B cell (primary cell): ENCODE measurements around the gene DHX15. TPM values are rescaled to one million over a fixed set of nuclear protein-coding genes. Genes with fewer than 3 reads are reported as not detected.

Experiments used
- ATAC-seq: fragments of 200-7000 bp; cut with Tn5 transposase; one replicate; pipeline ENCODE4 v1.10.0; 2021; ENCODE audit warnings: low read depth, mild to moderate bottlenecking, moderate number of reproducible peaks, moderate library complexity
- CTCF ChIA-PET: fragments of 350-600 bp; sonication (Branson Sonifier 250); formaldehyde crosslinking; loops from one replicate; lab custom pipeline; 2021; ENCODE audit warnings: antibody characterized with exemption, inconsistent platforms; lab: Charles Lee
- POLR2A ChIA-PET: fragments of 350-600 bp; sonication (Branson Sonifier 250); formaldehyde crosslinking; loops from one replicate; lab custom pipeline; 2021; ENCODE audit warnings: antibody characterized with exemption; lab: Charles Lee
- DNase-seq: peaks from one replicate; pipeline ENCODE4 v3.0.0; 2013
- H2AFZ ChIP-seq: 2 replicates; pipeline ENCODE4 v1.6.1; 2012; ENCODE audit warnings: mild to moderate bottlenecking, low read depth, low read length; ENCODE audit not compliant: insufficient read depth, poor library complexity, severe bottlenecking
- H3K27ac ChIP-seq, 2 donors: 1 replicate in 1 of 2; 2 replicates in 1 of 2; pipeline ENCODE4 v1.5.1; 2012 to 2013; ENCODE audit warnings: low read length in 2 of 2, mild to moderate bottlenecking in 2 of 2, moderate library complexity in 1 of 2
- H3K27me3 ChIP-seq, 4 experiments: fragments of 200-600 bp in 1 of 4; sonication (generic) in 1 of 4; replicated peaks in 1 of 4; 1 replicate in 2 of 4; 2 replicates in 2 of 4; pipeline versions ENCODE4 v1.6.1 to v1.7.0; 2013 to 2016; ENCODE audit warnings: low read length in 3 of 4, mild to moderate bottlenecking in 2 of 4, mixed read lengths in 1 of 4, moderate library complexity in 1 of 4; ENCODE audit not compliant: insufficient read depth in 4 of 4, control insufficient read depth in 3 of 4; ENCODE audit errors: control extremely low read depth in 1 of 4
- H3K36me3 ChIP-seq, 2 experiments: replicated peaks in 1 of 2; 1 replicate in 1 of 2; 2 replicates in 1 of 2; pipeline versions ENCODE4 v1.6.1 to v1.7.1; 2013; ENCODE audit warnings: low read length in 1 of 2; ENCODE audit not compliant: insufficient read depth in 2 of 2, control insufficient read depth in 1 of 2; ENCODE audit errors: control extremely low read depth in 1 of 2, extremely low read depth in 1 of 2
- H3K4me1 ChIP-seq, 2 donors: fragments of 200-600 bp in 1 of 2; sonication (generic) in 1 of 2; 1 replicate in 1 of 2; 2 replicates in 1 of 2; pipeline versions ENCODE4 v1.5.1 to v1.6.1; 2013 to 2017; ENCODE audit warnings: low read length in 2 of 2; ENCODE audit not compliant: control insufficient read depth in 2 of 2, insufficient read depth in 2 of 2
- H3K4me2 ChIP-seq: replicated peaks from 2 replicates; pipeline ENCODE3; 2012; ENCODE audit warnings: mild to moderate bottlenecking, low read depth, low read length; ENCODE audit not compliant: poor library complexity, severe bottlenecking
- H3K4me3 ChIP-seq, 5 experiments: fragments of 200-600 bp in 1 of 5; sonication (generic) in 1 of 5; 1 replicate in 3 of 5; 2 replicates in 2 of 5; pipeline versions ENCODE4 v1.5.1 to v1.7.0; 2011 to 2016; ENCODE audit warnings: low read length in 4 of 5, mild to moderate bottlenecking in 4 of 5, low read depth in 2 of 5, control low read depth in 1 of 5, moderate library complexity in 1 of 5; ENCODE audit not compliant: insufficient read depth in 1 of 5; ENCODE audit errors: control extremely low read depth in 1 of 5, extremely low read depth in 1 of 5
- H3K79me2 ChIP-seq: fragments of 200-600 bp; sonication (generic); one replicate; pipeline ENCODE4 v1.6.0; 2016; ENCODE audit warnings: low read length; ENCODE audit not compliant: control insufficient read depth, insufficient read depth
- H3K9ac ChIP-seq: fragments of 200-600 bp; sonication (generic); 2 replicates; pipeline ENCODE4 v1.6.1; 2017; ENCODE audit warnings: mild to moderate bottlenecking, low read length, moderate library complexity
- H3K9me3 ChIP-seq, 3 donors: one replicate each; pipeline versions ENCODE4 v1.6.1 to v1.7.1; 2013; ENCODE audit warnings: low read length in 2 of 3; ENCODE audit not compliant: control insufficient read depth in 2 of 3, insufficient read depth in 1 of 3; ENCODE audit errors: control extremely low read depth in 1 of 3
- H4K20me1 ChIP-seq: 2 replicates; pipeline ENCODE4 v1.6.0; 2012; ENCODE audit warnings: mild to moderate bottlenecking, low read length; ENCODE audit not compliant: insufficient read depth, control insufficient read depth, poor library complexity, severe bottlenecking
- H3K27ac Mint-ChIP-seq: one replicate; pipeline ENCODE4 v1.8.0; 2021; ENCODE audit warnings: mixed read lengths
- H3K27me3 Mint-ChIP-seq: one replicate; pipeline ENCODE4 v1.8.0; 2021; ENCODE audit warnings: mixed read lengths
- H3K4me1 Mint-ChIP-seq: one replicate; pipeline ENCODE4 v1.8.0; 2021; ENCODE audit warnings: mixed read lengths
- H3K4me3 Mint-ChIP-seq: one replicate; pipeline ENCODE4 v1.8.0; 2021; ENCODE audit warnings: mixed read lengths
- H3K9me3 Mint-ChIP-seq: one replicate; pipeline ENCODE4 v1.8.0; 2022; ENCODE audit warnings: mixed read lengths; ENCODE audit not compliant: insufficient read depth
- CTCF ChIP-seq: fragments of 200-600 bp; IDR thresholded peaks from one replicate; pipeline ENCODE4 v1.8.0; 2022; ENCODE audit warnings: antibody characterized with exemption, mild to moderate bottlenecking
- EZH2 ChIP-seq: IDR thresholded peaks from 2 replicates; pipeline ENCODE4 v1.6.1; 2012; ENCODE audit warnings: borderline replicate concordance, low read depth, mild to moderate bottlenecking, moderate library complexity, low read length; ENCODE audit not compliant: insufficient read depth, poor library complexity, severe bottlenecking
- WGBS: methylation state at CpG from one replicate; pipeline ENCODE4 v1.1.5; 2013; ENCODE audit warnings: missing lambda C conversion rate; ENCODE audit not compliant: insufficient coverage; 5-methylcytosine and 5-hydroxymethylcytosine counted together
- intact Hi-C: fragments of 100-400 bp; cut with micrococcal nuclease; formaldehyde crosslinking; loops from one replicate; pipeline ENCODE4 v1.10.0; 2022
- polyA plus RNA-seq: library from polyadenylated mRNA; depleted of rRNA; stranded (reverse); fragments of >200 nt; gene quantifications from 2 replicates; pipeline ENCODE4 v1.2.3, GENCODE V29; 2012
- total RNA-seq, 2 donors: library from RNA; stranded (reverse); fragments of 120-200 nt in 1 of 2; gene quantifications; 1 replicate in 1 of 2; 2 replicates in 1 of 2; pipeline versions ENCODE4 v1.2.3 to v1.2.4, GENCODE V29; 2013 to 2022

Gene DHX15
- total and polyA plus RNA-seq, 2 donors (not counting 1 experiment from before 2014, with no cell fraction given): 58.8 to 162 TPM

DNA sequence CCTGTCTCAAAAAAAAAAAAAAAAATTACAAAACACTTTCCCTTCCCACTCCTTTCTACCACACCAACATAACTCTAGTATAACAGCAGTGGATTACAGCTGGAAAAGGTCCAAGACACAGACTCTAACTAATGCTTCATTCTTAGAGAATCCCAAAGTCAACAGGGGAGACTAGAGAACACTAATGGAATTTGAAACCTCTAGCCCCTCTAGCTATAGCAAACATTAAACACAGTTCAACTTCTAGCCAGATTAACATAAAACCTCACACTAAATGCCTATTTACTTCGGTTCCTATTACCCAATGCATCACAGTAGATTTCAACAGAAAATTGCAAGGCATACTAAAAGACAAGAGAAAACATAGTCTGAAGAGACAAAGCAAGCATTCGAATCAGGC, 10.5 kb upstream of the DHX15 start:
- Histone ChIP-seq H3K27me3 (peaks cover 0 to 6% (median 2%) of the 10 kb centered on the region in 4 experiments), H3K79me2 (no peaks in the 10 kb centered on the region), H3K9ac (no peak overlapping the region), H3K4me1 (no peaks in the 10 kb centered on the region), H3K4me3 (no peak overlapping the region), H3K27ac (no peak overlapping the region), H2AFZ (no peak overlapping the region), H3K4me2 (no peak overlapping the region), H4K20me1 (no peaks in the 10 kb centered on the region), H3K36me3 (no peaks in the 10 kb centered on the region), H3K9me3 (peaks cover 0 to 15% (median 14%) of the 10 kb centered on the region in 3 donors)
- TF ChIP-seq EZH2: no peak
- TF ChIP-seq CTCF: no peak
- POLR2A ChIA-PET: no interaction called here
- intact Hi-C loops: no loop called here
- H3K9me3 Mint-ChIP-seq: peaks cover 7% of the 10 kb centered on the region
- WGBS: no CpG with 5 or more reads among the region's 2 CpGs
- no peak for ATAC-seq
- peaks cover 26% of the 10 kb centered on the region for H3K27me3 Mint-ChIP-seq
- H3K27ac Mint-ChIP-seq: no peak overlapping the region
- peaks cover 2% of the 10 kb centered on the region for H3K4me1 Mint-ChIP-seq
- DNase-seq: no peak
- H3K4me3 Mint-ChIP-seq: no peak overlapping the region
- CTCF ChIA-PET: no interaction called here

GRCh38 chr4:24589448-24589847, 5.1 kb upstream of the DHX15 start:
- intact Hi-C loops: loop anchor here (5.0 kb wide), 1 partner anchor 1283 kb away; no protein-coding TSS in a partner anchor
- Histone ChIP-seq H3K9me3 (peaks cover 0 to 19% (median 9%) of the 10 kb centered on the region in 3 donors), H3K4me2 (no peak overlapping the region), H2AFZ (no peak overlapping the region), H3K27ac (no peak overlapping the region), H3K4me3 (no peak overlapping the region), H3K9ac (no peak overlapping the region), H3K79me2 (peaks cover 5% of the 10 kb centered on the region), H4K20me1 (no peaks in the 10 kb centered on the region), H3K36me3 (no peaks in the 10 kb centered on the region), H3K27me3 (peaks cover 0 to 8% (median 3%) of the 10 kb centered on the region in 4 experiments), H3K4me1 (peaks cover 0 to 7% of the 10 kb centered on the region in 2 donors)
- Mint-ChIP-seq H3K4me1 (peaks cover 5% of the 10 kb centered on the region), H3K9me3 (peaks cover 10% of the 10 kb centered on the region), H3K27me3 (peaks cover 21% of the 10 kb centered on the region), H3K4me3 (no peak overlapping the region), H3K27ac (no peak overlapping the region)
- ATAC-seq (no peak), DNase-seq (no peak)
- POLR2A ChIA-PET: no interaction called here
- CTCF ChIA-PET: no interaction called here
- TF ChIP-seq CTCF: no peak
- no peak for TF ChIP-seq EZH2
- no CpG with 5 or more reads among the region's 2 CpGs for WGBS
